VCaP (cell line): ENCODE measurements around the gene RNPEP.

ENCODE experiments used
- H3K27ac ChIP-seq: fragments of 450-650 bp; 2 replicates; pipeline ENCODE4 v1.5.1; 2017
- CTCF ChIP-seq: fragments of 450-650 bp; conservative IDR thresholded peaks from 2 replicates; pipeline ENCODE4 v1.5.1; 2017; ENCODE audit warnings: mild to moderate bottlenecking, moderate library complexity

Gene RNPEP

DNA sequence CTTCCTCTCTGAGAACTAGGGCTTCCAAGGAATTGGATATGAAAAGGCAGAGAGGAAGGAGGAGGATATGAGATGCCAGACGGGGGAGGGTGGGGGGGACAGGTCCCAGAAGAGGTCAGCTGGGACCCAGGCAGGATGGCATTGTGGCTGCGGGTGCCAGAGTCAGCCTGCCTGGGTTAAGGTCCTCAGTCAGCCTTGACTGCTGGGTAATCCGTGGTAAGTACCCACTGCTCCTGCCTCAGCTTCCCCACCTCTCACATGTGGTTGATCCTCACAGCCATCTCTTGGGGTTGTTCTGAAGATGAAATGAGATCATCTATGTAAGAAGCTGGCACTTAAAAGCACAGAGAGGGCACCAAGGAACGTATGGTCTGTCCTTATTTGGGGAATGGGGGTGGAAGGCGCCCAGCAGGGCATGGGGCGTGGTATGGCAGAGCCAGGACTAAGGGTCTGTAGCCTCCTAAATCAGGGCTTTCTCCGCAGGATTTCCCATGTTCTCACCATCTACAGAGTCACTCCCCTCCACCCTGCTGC is 51.8 kb downstream of the RNPEP start:
- peak overlapping the region; percentile 93 for H3K27ac ChIP-seq
- TF ChIP-seq CTCF = no peak

GRCh38 chr1:202034683-202035462 is 52.4 kb downstream of the RNPEP start:
- no peak for TF ChIP-seq CTCF
- peak overlapping the region; percentile 93 for H3K27ac ChIP-seq

DNA sequence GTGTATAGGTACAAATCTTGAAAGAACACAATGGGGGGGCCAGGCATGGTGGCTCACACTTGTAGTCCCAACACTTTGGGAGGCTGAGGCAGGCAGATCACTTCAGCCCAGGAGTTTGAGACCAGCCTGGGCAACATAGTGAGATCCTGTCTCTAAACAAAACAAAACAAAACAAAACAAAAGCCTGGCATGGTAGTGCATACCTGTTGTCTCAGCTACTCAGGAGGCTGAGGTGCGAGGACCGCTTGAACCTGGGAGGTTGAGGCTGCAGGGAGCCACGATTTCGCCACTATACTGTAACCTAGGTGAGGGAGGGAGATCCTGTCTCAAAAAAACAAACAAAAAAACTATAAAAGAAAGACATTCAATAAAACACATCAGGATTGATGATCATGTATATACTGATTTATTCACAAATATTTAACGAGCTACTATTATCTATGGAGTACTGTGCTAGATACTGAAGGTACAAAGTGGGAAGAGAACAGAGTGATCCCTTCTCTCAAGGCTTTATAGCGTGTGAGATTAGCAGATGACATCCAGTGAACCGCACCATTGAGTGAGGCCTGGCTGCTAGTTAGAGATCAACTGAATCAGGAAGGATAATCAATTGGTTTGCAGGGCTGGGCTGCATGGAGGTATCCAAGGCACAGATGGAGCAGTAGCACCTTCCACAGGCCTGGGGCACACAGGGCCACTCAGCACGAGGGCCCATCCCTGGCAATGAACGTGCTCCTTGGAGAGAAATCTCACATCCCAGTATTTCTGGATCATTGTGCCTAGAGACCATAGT is 54.3 kb downstream of the RNPEP start:
- peak overlapping the region; percentile 93 for H3K27ac ChIP-seq
- TF ChIP-seq CTCF = no peak

GRCh38 chr1:202037706-202038296 is 55.4 kb downstream of the RNPEP start:
- no peak for TF ChIP-seq CTCF
- peak overlapping the region; percentile 93; the same call in 1 of the 2 replicates for H3K27ac ChIP-seq

GRCh38 chr1:202038688-202039346 is 56.4 kb downstream of the RNPEP start:
- TF ChIP-seq CTCF = no peak
- H3K27ac ChIP-seq = no peak overlapping the region; the same call in 1 of the 2 replicates

GRCh38 chr1:202045705-202046104 is 63.3 kb downstream of the RNPEP start:
- peak overlapping the region; percentile 83 for H3K27ac ChIP-seq
- TF ChIP-seq CTCF = no peak

DNA sequence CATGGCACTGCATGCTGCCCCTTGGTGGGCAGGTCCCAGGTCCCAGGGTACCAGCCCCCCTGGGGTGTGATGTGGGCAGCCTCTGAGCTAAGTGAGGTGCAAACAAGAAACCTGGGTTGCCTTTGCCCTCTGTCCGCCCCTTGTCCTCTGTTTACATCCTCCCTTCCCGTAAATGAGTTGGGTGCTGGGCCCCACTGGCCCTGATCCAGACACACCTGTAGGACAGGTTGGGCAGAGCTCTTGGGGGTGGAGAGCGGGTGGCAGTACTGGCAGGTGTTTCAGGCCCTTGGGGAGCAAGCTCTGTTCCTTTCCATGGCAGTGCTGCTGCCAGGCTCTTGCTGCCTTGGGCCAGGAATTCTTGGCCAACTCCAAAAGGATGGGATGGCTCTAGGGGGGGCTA is 63.8 kb downstream of the RNPEP start:
- H3K27ac ChIP-seq = peak overlapping the region; percentile 83

More for the DNA sequence above, 63.8 kb downstream of the RNPEP start:
- TF ChIP-seq CTCF = no peak
